ENCODE data around the gene JAKMIP2.

The JAKMIP2 gene

DNA sequence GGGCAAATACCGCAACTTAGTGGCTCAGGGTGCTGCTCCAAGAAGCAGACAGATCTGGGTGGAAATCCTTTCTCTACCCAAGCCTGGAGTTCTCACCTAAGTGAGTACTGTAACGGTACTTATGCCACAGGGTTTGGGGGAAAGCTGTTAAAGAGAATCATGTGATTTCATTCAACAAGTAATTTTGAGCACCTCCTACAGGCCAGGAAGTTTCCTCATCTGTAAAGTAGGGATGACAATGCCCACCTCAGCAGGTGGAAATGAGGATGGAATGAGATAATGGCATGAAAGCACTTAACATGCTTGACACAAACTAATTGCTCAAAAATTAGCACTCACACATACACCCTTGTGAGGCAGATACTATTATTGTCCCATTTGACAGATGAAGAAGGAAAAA, 114.1 kb downstream of the JAKMIP2 start:
- no peak for TF ChIP-seq CTCF (IDR thresholded peaks at IDR 0.05; ENCODE audit: insufficient read depth, low read depth, low read length, missing control alignments)
- DNase-seq (ENCODE audit: low read depth) = no peak
- no peak overlapping the region for H3K4me3 ChIP-seq (ENCODE audit: low read length)

DNA sequence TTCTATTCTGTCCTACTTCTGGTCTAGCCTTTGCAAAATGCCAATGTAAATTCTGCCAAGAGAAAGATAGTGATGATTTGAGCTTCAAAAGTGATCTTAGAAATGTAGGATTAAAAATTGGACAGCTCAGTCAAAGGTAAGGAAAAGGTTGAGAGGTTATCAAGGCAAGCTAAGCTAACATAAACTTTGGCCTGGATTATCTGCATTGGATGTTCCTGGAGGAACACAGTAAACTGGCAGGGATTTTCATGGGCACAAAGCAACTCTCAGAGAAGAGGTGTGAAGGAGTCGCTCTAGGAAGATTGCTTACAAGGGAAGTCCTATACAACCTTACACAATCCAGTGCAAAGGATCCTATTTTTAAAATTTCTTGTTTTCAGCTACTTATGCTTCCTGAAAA, 115.2 kb downstream of the JAKMIP2 start:
- H3K4me3 ChIP-seq (ENCODE audit: low read length) = no peak overlapping the region
- DNase-seq (ENCODE audit: low read depth) = no peak
- TF ChIP-seq CTCF (IDR thresholded peaks at IDR 0.05; ENCODE audit: insufficient read depth, low read depth, low read length, missing control alignments) = no peak

DNA sequence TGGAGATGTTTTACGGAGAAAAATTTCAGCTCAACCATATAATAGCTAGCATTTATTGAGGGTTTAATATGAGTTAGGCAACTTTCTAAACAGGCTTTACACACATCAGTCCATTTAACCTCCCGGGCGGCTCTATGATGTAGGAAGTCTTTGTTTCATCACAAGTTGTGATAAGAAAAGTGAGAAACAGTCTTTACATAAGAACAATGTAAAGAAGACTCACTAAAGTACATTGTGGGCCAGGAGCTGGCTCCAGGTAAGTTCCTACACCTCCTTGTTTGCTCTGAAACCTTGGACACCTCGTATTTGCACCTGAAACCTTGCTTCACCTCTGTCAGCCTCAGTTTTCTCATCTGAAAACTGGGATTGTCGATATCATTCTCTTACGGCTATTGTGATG, 116.1 kb downstream of the JAKMIP2 start:
- H3K4me3 ChIP-seq (ENCODE audit: low read length) = no peak overlapping the region
- TF ChIP-seq CTCF (IDR thresholded peaks at IDR 0.05; ENCODE audit: insufficient read depth, low read depth, low read length, missing control alignments) = no peak
- DNase-seq (ENCODE audit: low read depth) = no peak

- DNase-seq (ENCODE audit: low read depth) = peak; percentile 25
These were observed 121.0 kb downstream of the JAKMIP2 start for GRCh38 chr5:147661541-147661940.

GRCh38 chr5:147659166-147659929, 123.2 kb downstream of the JAKMIP2 start:
- no peak overlapping the region for H3K4me3 ChIP-seq (ENCODE audit: low read length)

More at GRCh38 chr5:147661541-147661940, 121.0 kb downstream of the JAKMIP2 start:
- TF ChIP-seq CTCF (IDR thresholded peaks at IDR 0.05; ENCODE audit: insufficient read depth, low read depth, low read length, missing control alignments) = no peak
- H3K4me3 ChIP-seq (ENCODE audit: low read length) = no peak overlapping the region

GRCh38 chr5:147658293-147658932, 124.1 kb downstream of the JAKMIP2 start:
- no peak overlapping the region for H3K4me3 ChIP-seq (ENCODE audit: low read length)
- TF ChIP-seq CTCF (IDR thresholded peaks at IDR 0.05; ENCODE audit: insufficient read depth, low read depth, low read length, missing control alignments) = no peak
- DNase-seq (ENCODE audit: low read depth) = no peak

More at GRCh38 chr5:147659166-147659929, 123.2 kb downstream of the JAKMIP2 start:
- DNase-seq (ENCODE audit: low read depth) = no peak
- TF ChIP-seq CTCF (IDR thresholded peaks at IDR 0.05; ENCODE audit: insufficient read depth, low read depth, low read length, missing control alignments) = no peak

Measured in epithelial cell of esophagus (primary cell).